ENCODE measurements around the gene IKZF4. TPM values are rescaled to one million over a fixed set of nuclear protein-coding genes. Genes with fewer than 3 reads are reported as not detected.

The IKZF4 gene
- total RNA-seq, 1 donor from 2014 or later = 2.1 TPM

- Mint-ChIP-seq H3K36me3 (peaks cover 36% of the 10 kb centered on the region), H3K4me1 (no peaks in the 10 kb centered on the region), H3K27me3 (ENCODE audit: insufficient read depth, low read depth) (peaks cover 6% of the 10 kb centered on the region), H3K9me3 (no peaks in the 10 kb centered on the region), H3K4me3 (no peak overlapping the region), H3K27ac (no peak overlapping the region)
- no peaks in the 10 kb centered on the region for H3K27me3 ChIP-seq
- no peaks in the 10 kb centered on the region for H3K79me2 ChIP-seq (ENCODE audit: low read depth)
- H3K4me2 ChIP-seq = no peak overlapping the region
- no peaks in the 10 kb centered on the region for H3F3A ChIP-seq (ENCODE audit: low read depth)
- TF ChIP-seq EZH2 (IDR thresholded peaks at IDR 0.05) (no peak), EZH2phosphoT487 (IDR thresholded peaks at IDR 0.05) (no peak)
- TF ChIP-seq, protein P1, sequence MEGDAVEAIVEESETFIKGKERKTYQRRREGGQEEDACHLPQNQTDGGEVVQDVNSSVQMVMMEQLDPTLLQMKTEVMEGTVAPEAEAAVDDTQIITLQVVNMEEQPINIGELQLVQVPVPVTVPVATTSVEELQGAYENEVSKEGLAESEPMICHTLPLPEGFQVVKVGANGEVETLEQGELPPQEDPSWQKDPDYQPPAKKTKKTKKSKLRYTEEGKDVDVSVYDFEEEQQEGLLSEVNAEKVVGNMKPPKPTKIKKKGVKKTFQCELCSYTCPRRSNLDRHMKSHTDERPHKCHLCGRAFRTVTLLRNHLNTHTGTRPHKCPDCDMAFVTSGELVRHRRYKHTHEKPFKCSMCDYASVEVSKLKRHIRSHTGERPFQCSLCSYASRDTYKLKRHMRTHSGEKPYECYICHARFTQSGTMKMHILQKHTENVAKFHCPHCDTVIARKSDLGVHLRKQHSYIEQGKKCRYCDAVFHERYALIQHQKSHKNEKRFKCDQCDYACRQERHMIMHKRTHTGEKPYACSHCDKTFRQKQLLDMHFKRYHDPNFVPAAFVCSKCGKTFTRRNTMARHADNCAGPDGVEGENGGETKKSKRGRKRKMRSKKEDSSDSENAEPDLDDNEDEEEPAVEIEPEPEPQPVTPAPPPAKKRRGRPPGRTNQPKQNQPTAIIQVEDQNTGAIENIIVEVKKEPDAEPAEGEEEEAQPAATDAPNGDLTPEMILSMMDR (IDR thresholded peaks at IDR 0.05) = no peak
- no peak overlapping the region for H3K27ac ChIP-seq
- no peaks in the 10 kb centered on the region for H3K4me1 ChIP-seq
- H4K20me1 ChIP-seq (ENCODE audit: low read depth) = no peaks in the 10 kb centered on the region
- H3K4me3 ChIP-seq = no peak overlapping the region
- no peak for DNase-seq (ENCODE audit: low spot score)
- no peaks in the 10 kb centered on the region for H3K36me3 ChIP-seq
- no peak overlapping the region for H2AFZ ChIP-seq (replicated peaks)
- no peaks in the 10 kb centered on the region for H3K9me3 ChIP-seq (ENCODE audit: low read depth)
- H3K9ac ChIP-seq = no peak overlapping the region
These were observed 13.9 kb downstream of the IKZF4 start for GRCh38 chr12:56034586-56035332.

- no peak overlapping the region for H3K4me3 Mint-ChIP-seq
- H3K27me3 Mint-ChIP-seq (ENCODE audit: insufficient read depth, low read depth) = peaks cover 13% of the 10 kb centered on the region
- H2AFZ ChIP-seq (replicated peaks) = no peak overlapping the region
- H3K9ac ChIP-seq = peak overlapping the region; percentile 43
- H3F3A ChIP-seq (ENCODE audit: low read depth) = peaks cover 17% of the 10 kb centered on the region
- no peak overlapping the region for H3K27ac Mint-ChIP-seq
- peaks cover 31% of the 10 kb centered on the region for H3K36me3 Mint-ChIP-seq
- peaks cover 7% of the 10 kb centered on the region for H3K4me1 ChIP-seq
- no peaks in the 10 kb centered on the region for H3K9me3 Mint-ChIP-seq
- H4K20me1 ChIP-seq (ENCODE audit: low read depth) = no peaks in the 10 kb centered on the region
- TF ChIP-seq EZH2 (IDR thresholded peaks at IDR 0.05) (no peak), EZH2phosphoT487 (IDR thresholded peaks at IDR 0.05) (no peak)
- TF ChIP-seq, protein P1 (IDR thresholded peaks at IDR 0.05) = no peak
- DNase-seq (ENCODE audit: low spot score) = no peak
- H3K4me1 Mint-ChIP-seq = peaks cover 13% of the 10 kb centered on the region
- no peaks in the 10 kb centered on the region for H3K27me3 ChIP-seq
- peaks cover 3% of the 10 kb centered on the region for H3K79me2 ChIP-seq (ENCODE audit: low read depth)
- no peaks in the 10 kb centered on the region for H3K9me3 ChIP-seq (ENCODE audit: low read depth)
- no peak overlapping the region for H3K27ac ChIP-seq
- no peak overlapping the region for H3K4me3 ChIP-seq
- H3K36me3 ChIP-seq = no peaks in the 10 kb centered on the region
- no peak overlapping the region for H3K4me2 ChIP-seq
These were observed 16.3 kb downstream of the IKZF4 start for GRCh38 chr12:56037161-56037560.

DNA sequence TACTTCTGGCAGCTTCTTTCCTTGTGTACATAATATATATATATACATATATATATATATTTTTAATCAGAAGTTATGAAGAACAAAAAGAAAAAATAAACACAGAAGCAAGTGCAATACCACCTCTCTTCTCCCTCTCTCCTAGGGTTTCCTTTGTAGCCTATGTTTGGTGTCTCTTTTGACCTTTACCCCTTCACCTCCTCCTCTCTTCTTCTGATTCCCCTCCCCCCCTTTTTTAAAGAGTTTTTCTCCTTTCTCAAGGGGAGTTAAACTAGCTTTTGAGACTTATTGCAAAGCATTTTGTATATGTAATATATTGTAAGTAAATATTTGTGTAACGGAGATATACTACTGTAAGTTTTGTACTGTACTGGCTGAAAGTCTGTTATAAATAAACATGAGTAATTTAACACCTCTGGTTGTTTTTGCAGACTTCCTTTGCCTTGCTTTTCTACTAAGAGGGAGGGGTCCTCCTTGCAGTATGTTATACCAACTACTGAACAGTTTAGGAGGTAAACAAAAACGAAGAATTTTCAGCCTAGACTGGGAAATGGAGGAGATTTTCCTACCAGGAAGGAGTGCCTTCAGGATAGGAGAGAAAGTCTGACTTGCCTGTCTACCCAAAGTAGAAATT, 17.3 kb downstream of the IKZF4 start:
- H3K9ac ChIP-seq = no peak overlapping the region
- H3K36me3 Mint-ChIP-seq = peaks cover 26% of the 10 kb centered on the region
- no peaks in the 10 kb centered on the region for H3K9me3 ChIP-seq (ENCODE audit: low read depth)

DNA sequence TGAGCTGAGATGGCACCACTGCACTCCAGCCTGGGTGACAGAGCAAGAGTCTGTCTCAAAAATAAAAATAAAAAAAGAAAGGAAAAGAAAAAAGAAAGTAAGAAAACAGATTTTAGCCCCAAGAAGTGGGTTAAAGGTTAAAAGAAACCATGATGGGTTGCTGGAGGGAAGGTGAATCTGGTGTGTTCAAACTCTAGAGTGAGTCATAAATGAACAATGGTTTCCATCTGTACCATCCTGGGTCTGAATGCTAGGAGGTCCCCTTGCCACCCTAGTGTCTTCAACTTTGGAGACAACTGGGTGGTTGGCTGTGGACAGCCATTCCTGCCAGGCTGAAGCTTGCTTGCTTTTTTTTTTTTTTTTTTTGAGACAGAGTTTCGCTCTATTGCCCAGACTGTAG, 19.3 kb downstream of the IKZF4 start:
- Mint-ChIP-seq H3K9me3 (no peaks in the 10 kb centered on the region), H3K4me3 (no peak overlapping the region), H3K27me3 (ENCODE audit: insufficient read depth, low read depth) (peaks cover 7% of the 10 kb centered on the region), H3K4me1 (peaks cover 22% of the 10 kb centered on the region), H3K27ac (no peak overlapping the region), H3K36me3 (peaks cover 25% of the 10 kb centered on the region)
- Histone ChIP-seq H3K79me2 (ENCODE audit: low read depth) (peaks cover 23% of the 10 kb centered on the region), H3K9me3 (ENCODE audit: low read depth) (no peaks in the 10 kb centered on the region), H3F3A (ENCODE audit: low read depth) (peaks cover 44% of the 10 kb centered on the region), H4K20me1 (ENCODE audit: low read depth) (peaks cover 10% of the 10 kb centered on the region), H3K36me3 (peaks cover 8% of the 10 kb centered on the region), H3K4me3 (no peak overlapping the region), H3K9ac (no peak overlapping the region), H3K27me3 (no peaks in the 10 kb centered on the region), H3K4me2 (no peak overlapping the region), H2AFZ (replicated peaks) (no peak overlapping the region), H3K4me1 (peaks cover 14% of the 10 kb centered on the region), H3K27ac (no peak overlapping the region)
- TF ChIP-seq, protein P1 (IDR thresholded peaks at IDR 0.05) = no peak
- TF ChIP-seq EZH2 (IDR thresholded peaks at IDR 0.05) (no peak), EZH2phosphoT487 (IDR thresholded peaks at IDR 0.05) (no peak)
- DNase-seq (ENCODE audit: low spot score) = no peak

More for the DNA sequence above, 17.3 kb downstream of the IKZF4 start:
- Histone ChIP-seq H3K79me2 (ENCODE audit: low read depth) (peaks cover 13% of the 10 kb centered on the region), H3K27me3 (no peaks in the 10 kb centered on the region), H3K36me3 (no peaks in the 10 kb centered on the region), H3K4me2 (no peak overlapping the region), H3K4me1 (peaks cover 10% of the 10 kb centered on the region), H2AFZ (replicated peaks) (no peak overlapping the region), H4K20me1 (ENCODE audit: low read depth) (peaks cover 7% of the 10 kb centered on the region), H3K4me3 (no peak overlapping the region), H3K27ac (no peak overlapping the region), H3F3A (ENCODE audit: low read depth) (peaks cover 24% of the 10 kb centered on the region)
- Mint-ChIP-seq H3K4me1 (peaks cover 19% of the 10 kb centered on the region), H3K4me3 (no peak overlapping the region), H3K27ac (no peak overlapping the region), H3K27me3 (ENCODE audit: insufficient read depth, low read depth) (peaks cover 11% of the 10 kb centered on the region), H3K9me3 (no peaks in the 10 kb centered on the region)
- no peak for DNase-seq (ENCODE audit: low spot score)
- TF ChIP-seq EZH2 (IDR thresholded peaks at IDR 0.05) = no peak

Measured in neural progenitor cell (in vitro differentiated cells).